Peyer's patch (tissue), 4 donors: Measurements from ENCODE around the gene TMEM53. TPM values are rescaled to one million over a fixed set of nuclear protein-coding genes. Genes with fewer than 3 reads are reported as not detected.

Experiments
- DNase-seq, 3 donors: peaks; one replicate each; pipeline ENCODE4 v3.0.0-alpha.2; 2017 to 2019
- H3K27ac ChIP-seq, 4 donors: fragments of 200-600 bp; sonication (generic); one replicate each; pipeline ENCODE4 v1.5.1; 2016 to 2019
- H3K27me3 ChIP-seq, 2 donors: fragments of 200-600 bp; sonication (generic); one replicate each; pipeline ENCODE4 v1.5.1; 2019
- H3K36me3 ChIP-seq, 3 donors: fragments of 200-600 bp; sonication (generic); one replicate each; pipeline ENCODE4 v1.5.1; 2016 to 2019
- H3K4me1 ChIP-seq, 4 donors: fragments of 200-600 bp; sonication (generic); one replicate each; pipeline ENCODE4 v1.5.1; 2016 to 2019
- H3K4me3 ChIP-seq, 4 donors: fragments of 200-600 bp; sonication (generic); 1 replicate in 3 of 4; 2 replicates in 1 of 4; pipeline ENCODE4 v1.5.1; 2016 to 2019; ENCODE audit warnings: mild to moderate bottlenecking in 1 of 4
- H3K9me3 ChIP-seq, 4 donors: fragments of 200-600 bp; sonication (generic); one replicate each; pipeline ENCODE4 v1.5.1; 2016 to 2019; ENCODE audit warnings: mild to moderate bottlenecking in 1 of 4
- POLR2A ChIP-seq, 2 donors: fragments of 450-650 bp; IDR thresholded peaks; one replicate each; pipeline ENCODE4 v1.5.1; 2017; ENCODE audit warnings: antibody characterized with exemption in 2 of 2, mild to moderate bottlenecking in 2 of 2, moderate library complexity in 2 of 2
- small RNA-seq, 2 donors: library from RNA; depleted of rRNA; stranded (forward); fragments of <200 nt; gene quantifications; one replicate each; pipeline ENCODE3, GENCODE V24; 2016
- total RNA-seq, 4 donors: library from RNA; depleted of rRNA; stranded (reverse); fragments of >200 nt; gene quantifications; one replicate each; pipeline ENCODE4 v1.1.0, GENCODE V29; 2016
- TF ChIP-seq, protein P1 (sequence below), 6 experiments: fragments of 450-650 bp in 4 of 6; fragments of 200-600 bp in 2 of 6; sonication (generic) in 1 of 6; IDR thresholded peaks; one replicate each; pipeline ENCODE4 v1.5.1; 2017 to 2019; ENCODE audit warnings: antibody characterized with exemption in 6 of 6, mild to moderate bottlenecking in 3 of 6, moderate library complexity in 1 of 6

TMEM53 gene
- total RNA-seq, 4 donors from 2014 or later, result 23.1 to 30.8 (median 26.5) TPM; not detected in 1

- no peak for DNase-seq
- no peaks in the 10 kb centered on the region for H3K9me3 ChIP-seq
- H3K27me3 ChIP-seq, result no peaks in the 10 kb centered on the region
- H3K4me3 ChIP-seq, result no peak overlapping the region
- TF ChIP-seq, protein P1, sequence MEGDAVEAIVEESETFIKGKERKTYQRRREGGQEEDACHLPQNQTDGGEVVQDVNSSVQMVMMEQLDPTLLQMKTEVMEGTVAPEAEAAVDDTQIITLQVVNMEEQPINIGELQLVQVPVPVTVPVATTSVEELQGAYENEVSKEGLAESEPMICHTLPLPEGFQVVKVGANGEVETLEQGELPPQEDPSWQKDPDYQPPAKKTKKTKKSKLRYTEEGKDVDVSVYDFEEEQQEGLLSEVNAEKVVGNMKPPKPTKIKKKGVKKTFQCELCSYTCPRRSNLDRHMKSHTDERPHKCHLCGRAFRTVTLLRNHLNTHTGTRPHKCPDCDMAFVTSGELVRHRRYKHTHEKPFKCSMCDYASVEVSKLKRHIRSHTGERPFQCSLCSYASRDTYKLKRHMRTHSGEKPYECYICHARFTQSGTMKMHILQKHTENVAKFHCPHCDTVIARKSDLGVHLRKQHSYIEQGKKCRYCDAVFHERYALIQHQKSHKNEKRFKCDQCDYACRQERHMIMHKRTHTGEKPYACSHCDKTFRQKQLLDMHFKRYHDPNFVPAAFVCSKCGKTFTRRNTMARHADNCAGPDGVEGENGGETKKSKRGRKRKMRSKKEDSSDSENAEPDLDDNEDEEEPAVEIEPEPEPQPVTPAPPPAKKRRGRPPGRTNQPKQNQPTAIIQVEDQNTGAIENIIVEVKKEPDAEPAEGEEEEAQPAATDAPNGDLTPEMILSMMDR (IDR thresholded peaks at IDR 0.05), result no peak
- no peak for TF ChIP-seq POLR2A (IDR thresholded peaks at IDR 0.05)
- no peaks in the 10 kb centered on the region for H3K36me3 ChIP-seq
- no peaks in the 10 kb centered on the region for H3K4me1 ChIP-seq
- no peak overlapping the region for H3K27ac ChIP-seq
These were observed 67.5 kb downstream of the TMEM53 start for GRCh38 chr1:44606701-44607281.

- no peak overlapping the region for H3K27ac ChIP-seq
- H3K4me1 ChIP-seq, result no peaks in the 10 kb centered on the region
- H3K9me3 ChIP-seq, result no peaks in the 10 kb centered on the region
- H3K4me3 ChIP-seq, result no peak overlapping the region
- no peak for TF ChIP-seq POLR2A (IDR thresholded peaks at IDR 0.05)
- TF ChIP-seq, protein P1 (IDR thresholded peaks at IDR 0.05), result no peak
- no peaks in the 10 kb centered on the region for H3K36me3 ChIP-seq
- DNase-seq, result no peak
- H3K27me3 ChIP-seq, result no peaks in the 10 kb centered on the region
These were observed 68.2 kb downstream of the TMEM53 start for GRCh38 chr1:44605914-44606615.

GRCh38 chr1:44604157-44604955 is 69.9 kb downstream of the TMEM53 start:
- TF ChIP-seq, protein P1 (IDR thresholded peaks at IDR 0.05), result no peak
- no peak for TF ChIP-seq POLR2A (IDR thresholded peaks at IDR 0.05)
- no peak overlapping the region for H3K27ac ChIP-seq

DNA sequence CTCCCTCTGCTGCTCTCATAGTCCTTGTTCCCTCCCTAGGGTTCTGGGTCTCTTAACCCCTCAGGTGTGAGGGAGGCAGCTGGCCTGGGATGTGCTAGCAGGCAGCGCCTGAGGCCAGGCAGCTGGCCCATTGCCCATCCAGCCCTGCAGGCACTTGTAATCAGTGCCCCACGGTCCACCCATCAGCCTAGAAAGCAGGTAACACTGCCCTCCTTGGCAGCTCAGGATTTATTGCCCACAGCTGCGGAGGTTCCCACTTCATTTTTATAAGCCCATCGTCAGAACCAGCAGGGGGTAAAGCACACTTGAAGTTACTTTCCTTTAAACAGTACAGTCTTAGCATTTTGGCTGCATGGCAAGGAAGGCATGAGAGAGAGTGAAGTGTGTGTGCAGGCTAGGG is 70.6 kb downstream of the TMEM53 start:
- no peak overlapping the region for H3K4me3 ChIP-seq
- H3K27me3 ChIP-seq, result no peaks in the 10 kb centered on the region
- no peak for TF ChIP-seq POLR2A (IDR thresholded peaks at IDR 0.05)
- TF ChIP-seq, protein P1 (IDR thresholded peaks at IDR 0.05), result no peak
- no peak for DNase-seq
- no peaks in the 10 kb centered on the region for H3K36me3 ChIP-seq
- no peaks in the 10 kb centered on the region for H3K9me3 ChIP-seq
- no peaks in the 10 kb centered on the region for H3K4me1 ChIP-seq
- no peak overlapping the region for H3K27ac ChIP-seq

More at GRCh38 chr1:44604157-44604955, 69.9 kb downstream of the TMEM53 start:
- no peak for DNase-seq
- Histone ChIP-seq H3K27me3 (no peaks in the 10 kb centered on the region), H3K4me1 (no peaks in the 10 kb centered on the region), H3K4me3 (no peak overlapping the region), H3K9me3 (no peaks in the 10 kb centered on the region), H3K36me3 (no peaks in the 10 kb centered on the region)

Small RNA genes lying within 50 kb of the gene (small RNA-seq; reads per million reads assigned to genes)
- 1.00 to 1.4 reads per million in 2 donors for gene RNU5F-1

Other genes with a start within 250 kb of the TMEM53 start
- 1 to 10 TPM; 3.7 to 7.7 (median 4.8) TPM for gene ARMH1, start 233 bp upstream of the TMEM53 start, total RNA-seq
- not detected for gene RNU5D-1, start 56.7 kb upstream of the TMEM53 start, total RNA-seq
- gene KIF2C, start 65.4 kb upstream of the TMEM53 start, total RNA-seq, result 1 to 10 TPM; 2.5 to 8.3 (median 3.5) TPM
- gene RPS8, start 101.1 kb upstream of the TMEM53 start, total RNA-seq, result 1,000 to 10,000 TPM in 1 of 4 donors, 100 to 1,000 TPM in 3; 456 to 1,875 (median 819) TPM
- gene BEST4, start 113.7 kb upstream of the TMEM53 start, total RNA-seq, result 10 to 100 TPM in 3 of 4 donors, 1 to 10 TPM in 1; 5.0 to 59.8 (median 28.6) TPM
- gene PLK3, start 125.9 kb upstream of the TMEM53 start, total RNA-seq, result 10 to 100 TPM in 3 of 4 donors, 1 to 10 TPM in 1; 7.7 to 28.1 (median 23.5) TPM
- gene DYNLT4, start 132.9 kb upstream of the TMEM53 start, total RNA-seq, result 1 to 10 TPM in 1 of 4 donors, not detected in 3; 3.5 TPM
- 1 to 10 TPM; 2.6 to 7.4 (median 3.5) TPM for gene BTBD19, start 134.0 kb upstream of the TMEM53 start, total RNA-seq
- gene PTCH2, start 168.8 kb upstream of the TMEM53 start, total RNA-seq, result 1 to 10 TPM in 2 of 4 donors, under 1 TPM in 2; 0.27 to 2.5 (median 0.79) TPM